GM13976 (cell line): ENCODE data around the gene NAT9.

Source experiments
- DNase-seq: peaks from one replicate; pipeline ENCODE4 v3.0.0; 2012; ENCODE audit warnings: low spot score
- CTCF ChIP-seq: IDR thresholded peaks from 2 replicates; pipeline ENCODE4 v1.5.1; 2012; ENCODE audit warnings: borderline replicate concordance, mild to moderate bottlenecking; ENCODE audit not compliant: insufficient read depth; ENCODE audit errors: extremely low read depth, missing control alignments, control extremely low read depth
- in situ Hi-C: fragments of 300-500 bp; cut with MboI; formaldehyde crosslinking; loops from one replicate; pipeline ENCODE4 v1.12.0; 2022; ENCODE audit warnings: low sequenced_read_pairs, mixed read lengths, inconsistent platforms; ENCODE audit not compliant: unreplicated experiment

NAT9 gene

GRCh38 chr17:74766413-74766812 is 9.7 kb downstream of the NAT9 start:
- no peak for TF ChIP-seq CTCF
- in situ Hi-C loops, result no loop called here
- DNase-seq, result no peak

GRCh38 chr17:74764751-74765286 is 11.3 kb downstream of the NAT9 start:
- in situ Hi-C loops, result no loop called here
- no peak for DNase-seq

GRCh38 chr17:74763565-74764387 is 12.4 kb downstream of the NAT9 start:
- DNase-seq, result no peak

More at GRCh38 chr17:74764751-74765286, 11.3 kb downstream of the NAT9 start:
- no peak for TF ChIP-seq CTCF

GRCh38 chr17:74761931-74762330 is 14.2 kb downstream of the NAT9 start:
- no peak for TF ChIP-seq CTCF
- in situ Hi-C loops, result no loop called here
- DNase-seq, result no peak

More at GRCh38 chr17:74763565-74764387, 12.4 kb downstream of the NAT9 start:
- in situ Hi-C loops, result no loop called here
- no peak for TF ChIP-seq CTCF

- in situ Hi-C loops, result no loop called here
- no peak for DNase-seq
- TF ChIP-seq CTCF, result no peak
Observed at GRCh38 chr17:74761419-74761818, 14.7 kb downstream of the NAT9 start.

- TF ChIP-seq CTCF, result no peak
- in situ Hi-C loops, result no loop called here
- no peak for DNase-seq
Observed at GRCh38 chr17:74760404-74761105, 15.6 kb downstream of the NAT9 start.
